ENCODE data around the gene CTBP2. TPM values are rescaled to one million over a fixed set of nuclear protein-coding genes. Genes with fewer than 3 reads are reported as not detected.

The CTBP2 gene
- total and polyA plus RNA-seq, 3 experiments from 2014 or later, result 1.4 to 2.8 (median 1.8) TPM

DNA sequence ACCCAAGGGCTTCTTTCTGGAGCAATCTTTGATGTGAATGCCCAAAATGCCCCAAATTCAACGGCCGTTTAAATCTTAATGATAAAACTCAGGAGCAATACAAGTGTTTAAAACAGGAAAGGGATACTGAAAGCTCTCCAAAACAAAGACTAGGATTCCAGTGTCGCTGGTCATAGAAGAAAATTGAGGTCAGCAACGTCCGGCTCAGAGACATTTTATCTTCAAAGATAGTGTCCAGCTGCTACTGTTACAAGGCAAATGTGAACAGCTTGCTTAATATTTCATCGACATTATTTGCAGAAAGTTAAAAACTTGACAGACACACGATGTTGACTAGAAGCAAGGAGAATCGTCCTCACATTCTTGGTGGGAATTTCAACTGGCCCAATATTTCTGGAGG lies 15.4 kb upstream of the CTBP2 start:
- ChIA-PET CTCF (no interaction called here), POLR2A (no interaction called here)
- no peak overlapping the region for H3K27ac ChIP-seq (ENCODE audit: low read depth, low read length)
- peaks cover 10 to 19% of the 10 kb centered on the region in 2 donors for H3K27me3 Mint-ChIP-seq
- peaks cover 3 to 15% (median 5%) of the 10 kb centered on the region in 5 donors for H3K9me3 Mint-ChIP-seq
- no peak overlapping the region for H3K4me3 ChIP-seq (ENCODE audit: low read length)
- no peaks in the 10 kb centered on the region for H3K4me1 ChIP-seq (ENCODE audit: insufficient read depth, low read length)
- no peaks in the 10 kb centered on the region for H3K36me3 ChIP-seq (ENCODE audit: insufficient read depth, low read length)
- H3K4me3 Mint-ChIP-seq, result no peak overlapping the region
- DNase-seq, result no peak
- no peaks in the 10 kb centered on the region for H3K36me3 Mint-ChIP-seq
- H3K27me3 ChIP-seq (ENCODE audit: insufficient read depth, low read length, poor library complexity, severe bottlenecking), result no peaks in the 10 kb centered on the region
- H3K9me3 ChIP-seq (ENCODE audit: low read length), result no peaks in the 10 kb centered on the region
- no peak overlapping the region for H3K27ac Mint-ChIP-seq
- H3K4me1 Mint-ChIP-seq, result no peaks in the 10 kb centered on the region

DNA sequence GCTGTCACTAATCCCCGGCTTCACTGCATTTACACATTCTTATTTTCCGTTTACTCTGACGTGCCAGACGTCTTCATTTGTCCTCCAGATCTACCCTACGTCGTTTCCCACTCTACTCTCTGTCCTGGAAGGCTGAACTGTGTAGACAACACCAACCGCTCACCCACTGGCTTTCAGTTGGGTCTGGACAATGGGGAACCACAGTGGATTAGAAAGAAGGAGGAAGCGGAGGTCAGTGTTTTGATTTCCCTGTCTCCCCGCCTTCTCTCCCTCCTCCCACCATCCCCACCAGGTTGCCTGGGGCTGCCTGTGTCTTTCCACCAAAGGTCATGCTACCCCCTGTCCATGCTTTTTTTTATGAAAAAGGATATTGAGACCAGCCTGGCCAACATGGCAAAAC lies 14.0 kb upstream of the CTBP2 start:
- Mint-ChIP-seq H3K27me3 (peaks cover 14 to 16% of the 10 kb centered on the region in 2 donors), H3K4me1 (no peaks in the 10 kb centered on the region), H3K4me3 (no peak overlapping the region), H3K9me3 (peaks cover 0 to 11% (median 0%) of the 10 kb centered on the region in 5 donors), H3K36me3 (no peaks in the 10 kb centered on the region), H3K27ac (no peak overlapping the region)
- no peaks in the 10 kb centered on the region for H3K4me1 ChIP-seq (ENCODE audit: insufficient read depth, low read length)
- no peak overlapping the region for H3K27ac ChIP-seq (ENCODE audit: low read depth, low read length)
- H3K4me3 ChIP-seq (ENCODE audit: low read length), result no peak overlapping the region
- H3K36me3 ChIP-seq (ENCODE audit: insufficient read depth, low read length), result no peaks in the 10 kb centered on the region
- ChIA-PET CTCF (no interaction called here), POLR2A (no interaction called here)
- no peaks in the 10 kb centered on the region for H3K9me3 ChIP-seq (ENCODE audit: low read length)
- DNase-seq, result no peak
- H3K27me3 ChIP-seq (ENCODE audit: insufficient read depth, low read length, poor library complexity, severe bottlenecking), result no peaks in the 10 kb centered on the region

DNA sequence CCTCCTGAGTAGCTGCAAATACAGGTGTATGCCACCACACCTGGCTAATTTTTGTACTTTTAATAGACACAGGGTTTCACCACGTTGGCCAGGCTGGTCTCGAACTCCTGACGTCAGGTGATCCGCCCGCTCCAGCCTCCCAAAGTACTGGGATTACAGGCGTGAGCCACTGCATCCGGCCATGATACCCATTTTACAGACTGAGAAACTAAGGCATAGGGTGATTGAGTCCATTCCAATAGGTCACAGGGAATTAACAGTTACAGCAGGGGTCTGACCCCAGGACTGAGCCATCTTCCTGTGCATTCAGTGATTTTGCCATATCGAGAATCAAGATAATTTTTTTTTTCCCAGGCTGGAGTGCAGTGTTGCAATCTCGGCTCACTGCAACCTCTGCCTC lies 12.3 kb upstream of the CTBP2 start:
- H3K4me1 Mint-ChIP-seq, result no peaks in the 10 kb centered on the region
- ChIA-PET POLR2A (no interaction called here), CTCF (no interaction called here)
- DNase-seq, result no peak
- no peaks in the 10 kb centered on the region for H3K36me3 ChIP-seq (ENCODE audit: insufficient read depth, low read length)
- H3K4me3 ChIP-seq (ENCODE audit: low read length), result no peak overlapping the region
- no peaks in the 10 kb centered on the region for H3K36me3 Mint-ChIP-seq
- H3K9me3 Mint-ChIP-seq, result peaks cover 0 to 9% (median 0%) of the 10 kb centered on the region in 5 donors
- no peak overlapping the region for H3K27ac ChIP-seq (ENCODE audit: low read depth, low read length)
- H3K27me3 Mint-ChIP-seq, result peaks cover 14 to 16% of the 10 kb centered on the region in 2 donors
- H3K27me3 ChIP-seq (ENCODE audit: insufficient read depth, low read length, poor library complexity, severe bottlenecking), result no peaks in the 10 kb centered on the region
- no peak overlapping the region for H3K27ac Mint-ChIP-seq
- no peak overlapping the region for H3K4me3 Mint-ChIP-seq
- no peaks in the 10 kb centered on the region for H3K4me1 ChIP-seq (ENCODE audit: insufficient read depth, low read length)
- no peaks in the 10 kb centered on the region for H3K9me3 ChIP-seq (ENCODE audit: low read length)

DNA sequence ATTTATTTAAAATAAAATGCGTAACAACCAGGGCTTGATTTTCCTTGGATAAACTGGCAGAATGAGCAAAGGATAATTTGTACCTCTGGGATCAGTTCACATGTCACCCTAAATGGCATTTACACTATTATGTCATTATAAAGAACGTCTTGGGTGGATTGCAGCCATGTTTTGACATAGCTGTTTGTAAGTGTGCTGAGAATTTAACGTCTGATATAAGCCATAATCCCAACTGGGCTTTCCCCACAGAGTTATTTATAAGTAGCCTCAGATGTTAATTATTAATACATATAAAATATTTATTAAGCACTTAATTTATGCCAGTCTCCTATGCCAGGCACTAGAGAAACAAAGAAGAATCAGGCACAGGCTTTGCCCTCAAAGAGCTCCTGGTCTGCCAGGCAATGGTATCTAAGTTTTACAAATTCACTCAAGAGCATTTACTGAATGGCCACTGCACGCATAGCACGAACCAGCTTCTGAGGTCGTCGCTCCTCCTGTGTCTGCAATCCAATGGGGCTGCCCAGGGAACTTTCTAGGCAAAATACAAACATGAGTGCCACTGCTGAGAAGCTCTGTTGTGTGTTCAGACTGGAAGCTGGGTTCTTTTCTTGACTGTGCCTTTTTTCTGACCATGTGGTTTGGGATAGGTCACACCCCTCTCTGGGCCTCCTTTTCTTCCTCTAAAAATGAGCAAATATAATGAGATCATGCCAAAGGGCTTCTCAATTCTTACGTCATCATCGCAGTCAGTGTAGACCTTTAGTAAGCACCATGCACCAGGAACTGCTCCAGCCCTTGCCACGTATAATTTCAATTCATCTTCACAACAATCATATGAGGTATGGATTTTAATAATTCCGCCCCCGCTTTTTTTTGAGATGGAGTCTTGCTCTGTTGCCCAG lies 11.3 kb upstream of the CTBP2 start:
- H3K27me3 ChIP-seq (ENCODE audit: insufficient read depth, low read length, poor library complexity, severe bottlenecking), result no peaks in the 10 kb centered on the region
- H3K27ac Mint-ChIP-seq, result peak overlapping the region in 1 of 8 donors; percentile 46
- no peaks in the 10 kb centered on the region for H3K9me3 ChIP-seq (ENCODE audit: low read length)
- H3K4me3 Mint-ChIP-seq, result no peak overlapping the region
- no peak overlapping the region for H3K4me3 ChIP-seq (ENCODE audit: low read length)
- DNase-seq, result no peak
- ChIA-PET POLR2A (no interaction called here), CTCF (no interaction called here)
- peaks cover 14 to 18% of the 10 kb centered on the region in 2 donors for H3K27me3 Mint-ChIP-seq
- H3K4me1 ChIP-seq (ENCODE audit: insufficient read depth, low read length), result no peaks in the 10 kb centered on the region
- H3K36me3 ChIP-seq (ENCODE audit: insufficient read depth, low read length), result no peaks in the 10 kb centered on the region
- H3K4me1 Mint-ChIP-seq, result no peaks in the 10 kb centered on the region
- peaks cover 0 to 4% (median 0%) of the 10 kb centered on the region in 5 donors for H3K9me3 Mint-ChIP-seq
- H3K27ac ChIP-seq (ENCODE audit: low read depth, low read length), result no peak overlapping the region
- no peaks in the 10 kb centered on the region for H3K36me3 Mint-ChIP-seq

DNA sequence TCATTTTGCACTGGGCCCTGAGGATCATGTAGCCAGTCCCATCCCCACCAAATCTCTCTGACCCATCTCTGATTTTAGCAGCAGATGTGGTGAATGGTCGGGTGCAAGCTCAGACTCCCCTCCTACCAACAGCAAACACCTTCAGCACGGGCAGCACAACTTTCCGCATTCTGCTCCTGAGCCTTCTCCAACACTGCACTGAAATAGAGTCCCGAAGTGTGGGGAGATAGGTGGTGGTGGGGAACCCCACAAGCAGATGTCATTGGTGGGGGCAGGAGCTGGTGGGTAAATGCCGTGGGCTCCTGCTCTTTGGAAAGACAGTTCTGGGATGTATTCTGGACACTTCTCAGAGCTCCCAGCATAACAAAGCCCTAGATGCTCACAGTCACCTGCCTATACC lies 9.6 kb upstream of the CTBP2 start:
- Histone ChIP-seq H3K9me3 (ENCODE audit: low read length) (no peaks in the 10 kb centered on the region), H3K27me3 (ENCODE audit: insufficient read depth, low read length, poor library complexity, severe bottlenecking) (no peaks in the 10 kb centered on the region), H3K36me3 (ENCODE audit: insufficient read depth, low read length) (no peaks in the 10 kb centered on the region), H3K27ac (ENCODE audit: low read depth, low read length) (no peak overlapping the region), H3K4me3 (ENCODE audit: low read length) (no peak overlapping the region), H3K4me1 (ENCODE audit: insufficient read depth, low read length) (no peaks in the 10 kb centered on the region)
- CTCF ChIA-PET, result no interaction called here
- Mint-ChIP-seq H3K27ac (no peak overlapping the region), H3K36me3 (no peaks in the 10 kb centered on the region), H3K9me3 (no peaks in the 10 kb centered on the region), H3K4me1 (no peaks in the 10 kb centered on the region), H3K27me3 (peaks cover 14 to 20% of the 10 kb centered on the region in 2 donors), H3K4me3 (no peak overlapping the region)
- POLR2A ChIA-PET, result no interaction called here
- DNase-seq, result no peak

DNA sequence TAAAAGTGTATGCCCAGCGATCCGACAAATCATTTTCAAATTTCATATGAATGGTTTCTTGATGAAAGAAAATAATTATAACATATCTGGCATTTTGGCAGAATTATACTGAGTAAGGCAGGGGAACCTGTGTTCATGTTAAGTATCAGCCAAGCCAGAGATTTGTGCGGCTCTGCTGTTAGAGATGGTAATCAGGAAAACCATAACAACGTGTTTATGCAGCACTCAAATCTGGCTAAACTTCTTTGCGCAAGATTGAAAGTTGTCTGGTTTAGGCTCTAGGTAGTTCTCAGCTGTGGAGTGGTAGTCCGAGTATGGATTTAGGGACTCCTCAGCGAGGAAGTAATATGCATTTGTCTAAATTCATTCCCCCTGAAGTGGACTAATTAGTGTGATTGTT lies 8.9 kb upstream of the CTBP2 start:
- Histone ChIP-seq H3K4me1 (ENCODE audit: insufficient read depth, low read length) (no peaks in the 10 kb centered on the region), H3K9me3 (ENCODE audit: low read length) (no peaks in the 10 kb centered on the region), H3K4me3 (ENCODE audit: low read length) (no peak overlapping the region), H3K36me3 (ENCODE audit: insufficient read depth, low read length) (no peaks in the 10 kb centered on the region), H3K27me3 (ENCODE audit: insufficient read depth, low read length, poor library complexity, severe bottlenecking) (no peaks in the 10 kb centered on the region), H3K27ac (ENCODE audit: low read depth, low read length) (no peak overlapping the region)
- no peak for DNase-seq
- H3K4me1 Mint-ChIP-seq, result no peaks in the 10 kb centered on the region
- H3K36me3 Mint-ChIP-seq, result no peaks in the 10 kb centered on the region
- no peak overlapping the region for H3K27ac Mint-ChIP-seq
- H3K4me3 Mint-ChIP-seq, result no peak overlapping the region
- POLR2A ChIA-PET, result no interaction called here
- H3K9me3 Mint-ChIP-seq, result no peaks in the 10 kb centered on the region
- CTCF ChIA-PET, result no interaction called here
- peaks cover 15% of the 10 kb centered on the region in 2 donors for H3K27me3 Mint-ChIP-seq

DNA sequence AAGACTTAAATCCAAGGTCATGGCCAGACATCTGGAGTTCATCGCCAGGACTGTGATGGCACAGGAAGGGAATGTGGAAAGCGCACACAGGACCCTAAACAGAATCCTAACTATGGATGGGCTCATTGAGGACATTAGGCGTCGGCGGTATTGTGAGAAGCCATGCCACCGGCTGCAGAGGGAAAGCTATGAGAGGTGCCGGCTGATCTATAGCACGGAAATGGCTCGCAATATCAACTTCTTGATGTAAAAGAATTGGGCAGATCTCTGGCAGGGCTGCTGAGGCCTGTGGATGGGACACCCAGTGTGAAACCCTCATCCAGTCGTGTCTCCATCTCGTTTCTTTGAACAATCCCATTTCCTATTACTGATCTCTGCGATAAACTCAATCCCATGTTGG lies 6.3 kb upstream of the CTBP2 start:
- no peaks in the 10 kb centered on the region for H3K36me3 ChIP-seq (ENCODE audit: insufficient read depth, low read length)
- no peak overlapping the region for H3K27ac ChIP-seq (ENCODE audit: low read depth, low read length)
- Mint-ChIP-seq H3K9me3 (peaks cover 0 to 4% (median 0%) of the 10 kb centered on the region in 5 donors), H3K4me3 (no peak overlapping the region), H3K36me3 (no peaks in the 10 kb centered on the region), H3K4me1 (peaks cover 0 to 4% (median 2%) of the 10 kb centered on the region in 3 donors), H3K27me3 (peaks cover 12 to 21% of the 10 kb centered on the region in 2 donors), H3K27ac (peak overlapping the region in 1 of 8 donors; percentile 54)
- no peak overlapping the region for H3K4me3 ChIP-seq (ENCODE audit: low read length)
- ChIA-PET CTCF (no interaction called here), POLR2A (no interaction called here)
- H3K9me3 ChIP-seq (ENCODE audit: low read length), result no peaks in the 10 kb centered on the region
- DNase-seq, result no peak
- no peaks in the 10 kb centered on the region for H3K4me1 ChIP-seq (ENCODE audit: insufficient read depth, low read length)
- H3K27me3 ChIP-seq (ENCODE audit: insufficient read depth, low read length, poor library complexity, severe bottlenecking), result no peaks in the 10 kb centered on the region

DNA sequence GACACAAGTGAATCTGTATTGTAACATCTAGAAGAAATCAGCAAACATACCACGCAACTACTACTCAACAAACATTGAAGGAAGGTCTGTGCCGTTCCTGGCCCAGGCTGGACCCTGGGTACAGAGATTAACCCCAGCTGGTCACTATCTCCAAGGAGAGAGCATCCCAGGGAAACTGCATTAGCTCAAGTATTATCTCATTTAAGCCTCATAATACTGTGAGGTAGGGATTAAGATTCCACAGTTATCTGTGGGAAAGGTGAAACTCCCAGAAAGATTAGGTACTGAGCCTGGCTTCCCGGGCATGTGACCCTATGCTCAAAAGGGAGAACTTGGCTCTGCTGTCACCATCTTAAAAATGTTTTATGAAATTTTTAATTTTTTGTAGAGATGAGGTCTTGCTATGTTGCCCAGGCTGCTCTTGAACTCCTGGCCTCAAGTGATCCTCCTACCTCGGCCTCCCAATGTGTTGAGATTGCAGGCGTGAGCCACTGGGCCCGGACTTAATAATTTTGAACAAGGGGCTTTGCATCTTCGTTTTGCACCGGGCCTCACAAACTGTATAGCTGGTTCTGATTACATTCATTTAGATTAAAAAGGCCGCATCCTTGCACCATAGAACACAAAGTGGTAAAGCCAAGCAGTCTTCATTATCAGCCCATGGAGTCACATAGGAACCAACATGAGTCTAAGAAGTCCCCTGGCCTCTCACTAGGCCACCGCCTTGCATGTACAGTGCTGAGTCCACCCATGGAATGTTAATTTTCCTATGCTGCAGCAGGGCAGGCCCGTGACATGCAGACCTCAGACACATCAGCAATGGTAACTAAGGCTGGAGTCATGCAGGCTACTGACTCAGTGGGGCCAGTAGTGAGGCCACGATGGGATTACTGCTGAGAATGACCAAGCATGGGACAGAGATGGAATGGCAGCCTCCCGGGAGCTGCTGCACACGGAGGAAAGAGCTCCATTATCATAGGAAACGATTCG lies 5.5 kb upstream of the CTBP2 start:
- H3K27ac Mint-ChIP-seq, result no peak overlapping the region
- DNase-seq, result no peak
- H3K4me3 ChIP-seq (ENCODE audit: low read length), result no peak overlapping the region
- CTCF ChIA-PET, result no interaction called here
- no peak overlapping the region for H3K4me3 Mint-ChIP-seq
- peaks cover 12 to 21% of the 10 kb centered on the region in 2 donors for H3K27me3 Mint-ChIP-seq
- H3K9me3 ChIP-seq (ENCODE audit: low read length), result no peaks in the 10 kb centered on the region
- H3K27ac ChIP-seq (ENCODE audit: low read depth, low read length), result no peak overlapping the region
- peaks cover 1 to 4% (median 2%) of the 10 kb centered on the region in 3 donors for H3K4me1 Mint-ChIP-seq
- H3K36me3 ChIP-seq (ENCODE audit: insufficient read depth, low read length), result no peaks in the 10 kb centered on the region
- no peaks in the 10 kb centered on the region for H3K27me3 ChIP-seq (ENCODE audit: insufficient read depth, low read length, poor library complexity, severe bottlenecking)
- no peaks in the 10 kb centered on the region for H3K36me3 Mint-ChIP-seq
- POLR2A ChIA-PET, result no interaction called here
- H3K9me3 Mint-ChIP-seq, result peaks cover 0 to 4% (median 0%) of the 10 kb centered on the region in 5 donors
- no peaks in the 10 kb centered on the region for H3K4me1 ChIP-seq (ENCODE audit: insufficient read depth, low read length)
